GM18507 (cell line): ENCODE data around the gene ADCY7.
"Not testable (repeated sequence)": the region's sequence is repeated elsewhere in the genome, so short reads cannot be mapped to it uniquely, and the experiment has no call there.

Experiments
- DNase-seq: peaks from one replicate; pipeline ENCODE4 v3.0.0; 2011; ENCODE audit warnings: low read depth; ENCODE audit not compliant: insufficient read length; ENCODE audit errors: extremely low spot score
- FAIRE-seq: peaks from 2 replicates; lab custom pipeline; 2011; peaks lifted over from hg19 to GRCh38; lab: Jason Lieb, UNC

The ADCY7 gene

GRCh38 chr16:50266337-50267091, at the start of gene ADCY7:
Gene ADCY7 (plus strand): TSS chr16:50266551. CDS start chr16:50288180, 21,629 bp downstream.
- DNase-seq, result peak; percentile 58
- FAIRE-seq, result peak; percentile 90

GRCh38 chr16:50219402-50219975, 46.9 kb upstream of the ADCY7 start:
- DNase-seq, result no peak

GRCh38 chr16:50224286-50224685, 42.1 kb upstream of the ADCY7 start:
- DNase-seq (no peak), FAIRE-seq (no peak)

More at GRCh38 chr16:50219402-50219975, 46.9 kb upstream of the ADCY7 start:
- no peak for FAIRE-seq

GRCh38 chr16:50227120-50227519, 39.2 kb upstream of the ADCY7 start:
- DNase-seq, result no peak
- FAIRE-seq, result no peak

GRCh38 chr16:50227665-50228064, 38.7 kb upstream of the ADCY7 start:
- DNase-seq (no peak), FAIRE-seq (no peak)

GRCh38 chr16:50228364-50228868, 37.9 kb upstream of the ADCY7 start:
- DNase-seq (no peak), FAIRE-seq (no peak)

GRCh38 chr16:50229149-50229726, 37.1 kb upstream of the ADCY7 start:
- FAIRE-seq (no peak), DNase-seq (no peak)

- DNase-seq (no peak), FAIRE-seq (no peak)
These were observed 31.4 kb upstream of the ADCY7 start for GRCh38 chr16:50234771-50235556.

GRCh38 chr16:50235581-50235980, 30.8 kb upstream of the ADCY7 start:
- no peak for DNase-seq
- FAIRE-seq, result no peak

- DNase-seq (no peak), FAIRE-seq (no peak)
These were observed 28.0 kb upstream of the ADCY7 start for GRCh38 chr16:50238314-50238713.

GRCh38 chr16:50238868-50239301, 27.5 kb upstream of the ADCY7 start:
- DNase-seq (no peak), FAIRE-seq (no peak)

GRCh38 chr16:50243024-50243423, 23.3 kb upstream of the ADCY7 start:
- not testable (repeated sequence) for DNase-seq, FAIRE-seq

- DNase-seq (no peak), FAIRE-seq (no peak)
These were observed 22.2 kb upstream of the ADCY7 start for GRCh38 chr16:50244140-50244503.

- FAIRE-seq (no peak), DNase-seq (no peak)
These were observed 21.6 kb upstream of the ADCY7 start for GRCh38 chr16:50244504-50245416.

- peak; percentile 78 for DNase-seq
- FAIRE-seq, result no peak
These were observed 20.7 kb upstream of the ADCY7 start for GRCh38 chr16:50245417-50246298.

GRCh38 chr16:50246299-50247122, 19.8 kb upstream of the ADCY7 start:
- FAIRE-seq, result no peak

More at GRCh38 chr16:50246299-50247122, 19.8 kb upstream of the ADCY7 start:
- DNase-seq, result no peak
